GM18507 (cell line): Measurements from ENCODE around the gene OSBPL6.

Experiments used
- DNase-seq: peaks from one replicate; pipeline ENCODE4 v3.0.0; 2011; ENCODE audit warnings: low read depth; ENCODE audit not compliant: insufficient read length; ENCODE audit errors: extremely low spot score
- FAIRE-seq: peaks from 2 replicates; lab custom pipeline; 2011; peaks lifted over from hg19 to GRCh38; lab: Jason Lieb, UNC

Gene OSBPL6

GRCh38 chr2:178452334-178452733 is 258.0 kb downstream of the OSBPL6 start:
- DNase-seq (no peak), FAIRE-seq (no peak)
